ENCODE measurements around the gene UNC119B. TPM values are rescaled to one million over a fixed set of nuclear protein-coding genes. Genes with fewer than 3 reads are reported as not detected.

Gene UNC119B
- total and polyA plus RNA-seq, 3 experiments from 2014 or later = 8.8 to 30.5 (median 29.8) TPM

GRCh38 chr12:120684523-120684932, 25.7 kb upstream of the UNC119B start:
- H3K27ac Mint-ChIP-seq = peak overlapping the region in 2 of 8 donors; percentile 27 to 94
- H3K27me3 ChIP-seq (ENCODE audit: insufficient read depth, low read length, poor library complexity, severe bottlenecking) = no peaks in the 10 kb centered on the region
- peak overlapping the region in 3 of 7 donors; percentile 3 to 81 (median 66) for H3K4me3 Mint-ChIP-seq
- H3K4me1 ChIP-seq (ENCODE audit: insufficient read depth, low read length) = peaks cover 20% of the 10 kb centered on the region
- no peaks in the 10 kb centered on the region for H3K9me3 ChIP-seq (ENCODE audit: low read length)
- no peaks in the 10 kb centered on the region for H3K9me3 Mint-ChIP-seq
- no peak for DNase-seq
- H3K4me3 ChIP-seq (ENCODE audit: low read length) = no peak overlapping the region
- H3K27ac ChIP-seq (ENCODE audit: low read depth, low read length) = no peak overlapping the region
- peaks cover 0 to 6% of the 10 kb centered on the region in 2 donors for H3K27me3 Mint-ChIP-seq
- H3K4me1 Mint-ChIP-seq = peaks cover 20% of the 10 kb centered on the region in 3 donors
- ChIA-PET CTCF (no interaction called here), POLR2A (interaction anchor here (0.6 kb wide), 1 partner anchor 115 kb away, joined by 3 read pairs; no protein-coding TSS in a partner anchor)
- peaks cover 0 to 6% (median 0%) of the 10 kb centered on the region in 3 donors for H3K36me3 Mint-ChIP-seq
- no peaks in the 10 kb centered on the region for H3K36me3 ChIP-seq (ENCODE audit: insufficient read depth, low read length)

- Mint-ChIP-seq H3K36me3 (peaks cover 0 to 6% (median 0%) of the 10 kb centered on the region in 3 donors), H3K27ac (peak overlapping the region in 6 of 8 donors; percentile 47 to 97 (median 94)), H3K27me3 (peaks cover 0 to 4% of the 10 kb centered on the region in 2 donors), H3K9me3 (no peaks in the 10 kb centered on the region), H3K4me1 (peaks cover 27 to 30% (median 29%) of the 10 kb centered on the region in 3 donors), H3K4me3 (peak overlapping the region; percentile 66 to 97 (median 94))
- CTCF ChIA-PET = interaction anchor here (1.5 to 1.7 kb wide), 2 partner anchors 37 to 104 kb away, joined by 4 to 11 read pairs; partner anchors contain the start of gene POP5
- Histone ChIP-seq H3K9me3 (ENCODE audit: low read length) (no peaks in the 10 kb centered on the region), H3K36me3 (ENCODE audit: insufficient read depth, low read length) (no peaks in the 10 kb centered on the region), H3K4me3 (ENCODE audit: low read length) (no peak overlapping the region), H3K27me3 (ENCODE audit: insufficient read depth, low read length, poor library complexity, severe bottlenecking) (no peaks in the 10 kb centered on the region), H3K27ac (ENCODE audit: low read depth, low read length) (peak overlapping the region; percentile 82), H3K4me1 (ENCODE audit: insufficient read depth, low read length) (peaks cover 23% of the 10 kb centered on the region)
- POLR2A ChIA-PET = no interaction called here
- no peak for DNase-seq
Measured at GRCh38 chr12:120685522-120685921, 24.7 kb upstream of the UNC119B start.

GRCh38 chr12:120686151-120686689, 24.0 kb upstream of the UNC119B start:
- Histone ChIP-seq H3K9me3 (ENCODE audit: low read length) (no peaks in the 10 kb centered on the region), H3K36me3 (ENCODE audit: insufficient read depth, low read length) (no peaks in the 10 kb centered on the region), H3K27me3 (ENCODE audit: insufficient read depth, low read length, poor library complexity, severe bottlenecking) (no peaks in the 10 kb centered on the region), H3K4me3 (ENCODE audit: low read length) (peak overlapping the region; percentile 83), H3K4me1 (ENCODE audit: insufficient read depth, low read length) (peaks cover 23% of the 10 kb centered on the region), H3K27ac (ENCODE audit: low read depth, low read length) (peak overlapping the region; percentile 82)
- Mint-ChIP-seq H3K4me3 (peak overlapping the region; percentile 92 to 97 (median 94)), H3K9me3 (no peaks in the 10 kb centered on the region), H3K27me3 (peaks cover 0 to 4% of the 10 kb centered on the region in 2 donors), H3K4me1 (peaks cover 32 to 37% (median 36%) of the 10 kb centered on the region in 3 donors), H3K36me3 (peaks cover 0 to 8% (median 0%) of the 10 kb centered on the region in 3 donors), H3K27ac (peak overlapping the region; percentile 92 to 97 (median 94))
- DNase-seq = peak; percentile 96 to 99 (median 97)
- ChIA-PET CTCF (interaction anchor here (0.7 to 1.7 kb wide), 4 partner anchors 37 to 105 kb away, joined by 3 to 11 read pairs (median 4); partner anchors contain the start of gene POP5), POLR2A (interaction anchor here (0.8 to 1.5 kb wide), 3 partner anchors 24 to 394 kb away, joined by 4 to 7 read pairs (median 5); partner anchors contain the start of genes POP5, RNU4-2 and UNC119B)

- Histone ChIP-seq H3K4me1 (ENCODE audit: insufficient read depth, low read length) (peaks cover 23% of the 10 kb centered on the region), H3K4me3 (ENCODE audit: low read length) (peak within 1 kb of the TSS; percentile 83), H3K9me3 (ENCODE audit: low read length) (no peaks in the 10 kb centered on the region), H3K36me3 (ENCODE audit: insufficient read depth, low read length) (no peaks in the 10 kb centered on the region), H3K27ac (ENCODE audit: low read depth, low read length) (peak within 1 kb of the TSS; percentile 82), H3K27me3 (ENCODE audit: insufficient read depth, low read length, poor library complexity, severe bottlenecking) (no peaks in the 10 kb centered on the region)
- peaks cover 0 to 4% of the 10 kb centered on the region in 2 donors for H3K27me3 Mint-ChIP-seq
- peaks cover 34 to 42% (median 41%) of the 10 kb centered on the region in 3 donors for H3K4me1 Mint-ChIP-seq
- peak; percentile 99 to 100 (median 99) for DNase-seq
- H3K9me3 Mint-ChIP-seq = no peaks in the 10 kb centered on the region
- peaks cover 0 to 8% (median 0%) of the 10 kb centered on the region in 3 donors for H3K36me3 Mint-ChIP-seq
- CTCF ChIA-PET = interaction anchor here (0.7 to 1.7 kb wide), 6 partner anchors 22 to 105 kb away, joined by 3 to 11 read pairs (median 4); partner anchors contain the start of gene POP5
- peak within 1 kb of the TSS; percentile 92 to 97 (median 94) for H3K4me3 Mint-ChIP-seq
- POLR2A ChIA-PET = interaction anchor here (0.8 to 1.5 kb wide), 3 partner anchors 24 to 395 kb away, joined by 4 to 7 read pairs (median 5); partner anchors contain the start of genes POP5, RNU4-2 and UNC119B
- peak within 1 kb of the TSS; percentile 92 to 97 (median 94) for H3K27ac Mint-ChIP-seq
Measured at GRCh38 chr12:120686690-120687577, 23.3 kb upstream of the UNC119B start, which contains the start of gene MLEC. Gene MLEC (plus strand): TSS chr12:120687149. CDS start chr12:120687297, 148 bp downstream.

GRCh38 chr12:120687578-120688289, 22.5 kb upstream of the UNC119B start:
- Histone ChIP-seq H3K27me3 (ENCODE audit: insufficient read depth, low read length, poor library complexity, severe bottlenecking) (no peaks in the 10 kb centered on the region), H3K36me3 (ENCODE audit: insufficient read depth, low read length) (peaks cover 6% of the 10 kb centered on the region), H3K27ac (ENCODE audit: low read depth, low read length) (peak overlapping the region; percentile 73), H3K4me3 (ENCODE audit: low read length) (peak overlapping the region; percentile 75), H3K4me1 (ENCODE audit: insufficient read depth, low read length) (peaks cover 30% of the 10 kb centered on the region), H3K9me3 (ENCODE audit: low read length) (no peaks in the 10 kb centered on the region)
- ChIA-PET CTCF (interaction anchor here (1.1 to 1.3 kb wide), 3 partner anchors 21 to 409 kb away, joined by 3 to 4 read pairs (median 4); no protein-coding TSS in a partner anchor), POLR2A (interaction anchor here (1.5 kb wide), 1 partner anchor 396 kb away, joined by 4 read pairs; the partner anchor contains the start of gene RNU4-2)
- Mint-ChIP-seq H3K4me1 (peaks cover 41 to 50% (median 49%) of the 10 kb centered on the region in 3 donors), H3K9me3 (no peaks in the 10 kb centered on the region), H3K27me3 (peaks cover 0 to 4% of the 10 kb centered on the region in 2 donors), H3K36me3 (peaks cover 0 to 10% (median 2%) of the 10 kb centered on the region in 3 donors), H3K4me3 (peak overlapping the region; percentile 86 to 94 (median 91)), H3K27ac (peak overlapping the region; percentile 5 to 92 (median 78))
- peak in 3 of 5 donors; percentile 18 to 28 (median 22) for DNase-seq

- POLR2A ChIA-PET = no interaction called here
Measured at GRCh38 chr12:120688527-120689071, 21.7 kb upstream of the UNC119B start.

More at GRCh38 chr12:120688527-120689071, 21.7 kb upstream of the UNC119B start:
- no peaks in the 10 kb centered on the region for H3K9me3 ChIP-seq (ENCODE audit: low read length)
- CTCF ChIA-PET = interaction anchor here (1.1 to 1.6 kb wide), 3 partner anchors 23 to 408 kb away, joined by 3 to 4 read pairs (median 4); no protein-coding TSS in a partner anchor
- H3K27me3 ChIP-seq (ENCODE audit: insufficient read depth, low read length, poor library complexity, severe bottlenecking) = no peaks in the 10 kb centered on the region
- peaks cover 30% of the 10 kb centered on the region for H3K4me1 ChIP-seq (ENCODE audit: insufficient read depth, low read length)
- Mint-ChIP-seq H3K36me3 (peaks cover 0 to 18% (median 2%) of the 10 kb centered on the region in 3 donors), H3K4me3 (peak overlapping the region; percentile 86 to 94 (median 91)), H3K27me3 (peaks cover 0 to 2% of the 10 kb centered on the region in 2 donors), H3K4me1 (peaks cover 47 to 59% (median 52%) of the 10 kb centered on the region in 3 donors), H3K9me3 (no peaks in the 10 kb centered on the region), H3K27ac (peak overlapping the region in 6 of 8 donors; percentile 32 to 92 (median 84))
- no peak for DNase-seq
- peak overlapping the region; percentile 73 for H3K27ac ChIP-seq (ENCODE audit: low read depth, low read length)
- peaks cover 8% of the 10 kb centered on the region for H3K36me3 ChIP-seq (ENCODE audit: insufficient read depth, low read length)
- peak overlapping the region; percentile 75 for H3K4me3 ChIP-seq (ENCODE audit: low read length)

All from CD8-positive, alpha-beta memory T cell (primary cell).